ENCODE measurements around the gene SLC5A6. TPM values are rescaled to one million over a fixed set of nuclear protein-coding genes. Genes with fewer than 3 reads are reported as not detected.
"Not testable (repeated sequence)": the region's sequence is repeated elsewhere in the genome, so short reads cannot be mapped to it uniquely, and the experiment has no call there.

SLC5A6 gene
- total RNA-seq, 4 donors from 2014 or later = 22.8 to 58.3 (median 41.0) TPM

DNA sequence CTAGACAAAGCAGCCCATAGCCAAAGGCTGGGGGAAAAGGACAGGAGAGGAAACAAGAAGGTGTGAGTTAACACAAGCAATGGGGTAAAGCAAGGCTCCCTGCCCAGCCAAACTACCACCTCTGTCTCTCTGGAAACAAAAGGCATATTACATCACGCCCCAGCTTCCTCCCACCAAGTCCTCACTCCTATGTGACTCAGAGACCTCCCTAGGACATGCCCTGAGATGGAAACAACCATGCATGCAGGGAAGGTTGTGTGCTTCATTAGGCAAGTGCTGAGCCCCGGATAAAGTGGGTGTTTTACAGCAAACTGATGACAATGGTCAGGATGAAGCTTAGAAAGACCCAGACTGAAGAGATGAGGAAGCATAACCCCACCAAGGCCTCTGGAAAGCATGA lies 9.2 kb downstream of the SLC5A6 start:
- Histone ChIP-seq H3K36me3 (peaks cover 0 to 39% (median 7%) of the 10 kb centered on the region in 4 donors), H3K27me3 (no peaks in the 10 kb centered on the region), H3K27ac (no peak overlapping the region), H3K4me1 (no peaks in the 10 kb centered on the region), H3K9me3 (no peaks in the 10 kb centered on the region), H3K4me3 (no peak overlapping the region)
- DNase-seq = no peak
- WGBS, 2 donors (ENCODE audit: low coverage in 1 of 2) = 60 to 88% methylated on average over 1 to 2 of the region's 2 CpGs
- TF ChIP-seq EP300 (IDR thresholded peaks at IDR 0.05; ENCODE audit: low read depth) (no peak), POLR2A (IDR thresholded peaks at IDR 0.05) (no peak), POLR2AphosphoS5 (IDR thresholded peaks at IDR 0.05) (no peak)
- TF ChIP-seq, protein P1, sequence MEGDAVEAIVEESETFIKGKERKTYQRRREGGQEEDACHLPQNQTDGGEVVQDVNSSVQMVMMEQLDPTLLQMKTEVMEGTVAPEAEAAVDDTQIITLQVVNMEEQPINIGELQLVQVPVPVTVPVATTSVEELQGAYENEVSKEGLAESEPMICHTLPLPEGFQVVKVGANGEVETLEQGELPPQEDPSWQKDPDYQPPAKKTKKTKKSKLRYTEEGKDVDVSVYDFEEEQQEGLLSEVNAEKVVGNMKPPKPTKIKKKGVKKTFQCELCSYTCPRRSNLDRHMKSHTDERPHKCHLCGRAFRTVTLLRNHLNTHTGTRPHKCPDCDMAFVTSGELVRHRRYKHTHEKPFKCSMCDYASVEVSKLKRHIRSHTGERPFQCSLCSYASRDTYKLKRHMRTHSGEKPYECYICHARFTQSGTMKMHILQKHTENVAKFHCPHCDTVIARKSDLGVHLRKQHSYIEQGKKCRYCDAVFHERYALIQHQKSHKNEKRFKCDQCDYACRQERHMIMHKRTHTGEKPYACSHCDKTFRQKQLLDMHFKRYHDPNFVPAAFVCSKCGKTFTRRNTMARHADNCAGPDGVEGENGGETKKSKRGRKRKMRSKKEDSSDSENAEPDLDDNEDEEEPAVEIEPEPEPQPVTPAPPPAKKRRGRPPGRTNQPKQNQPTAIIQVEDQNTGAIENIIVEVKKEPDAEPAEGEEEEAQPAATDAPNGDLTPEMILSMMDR (IDR thresholded peaks at IDR 0.05) = no peak
- in situ Hi-C loops (cut with MboI; ENCODE audit: low pct_ligation_motif_present in 1 of 4, low pct_unique_long_range_greater_than_20kb in 1 of 4, low sequenced_read_pairs in 3 of 4) = loop anchor here in 1 of 4 donors (25.0 kb wide), 1 partner anchor 91 kb away; the partner anchor contains the start of genes ABHD1 and CGREF1
- intact Hi-C loops (cut with DNase I; ENCODE audit: low total_unique reads) = no loop called here

DNA sequence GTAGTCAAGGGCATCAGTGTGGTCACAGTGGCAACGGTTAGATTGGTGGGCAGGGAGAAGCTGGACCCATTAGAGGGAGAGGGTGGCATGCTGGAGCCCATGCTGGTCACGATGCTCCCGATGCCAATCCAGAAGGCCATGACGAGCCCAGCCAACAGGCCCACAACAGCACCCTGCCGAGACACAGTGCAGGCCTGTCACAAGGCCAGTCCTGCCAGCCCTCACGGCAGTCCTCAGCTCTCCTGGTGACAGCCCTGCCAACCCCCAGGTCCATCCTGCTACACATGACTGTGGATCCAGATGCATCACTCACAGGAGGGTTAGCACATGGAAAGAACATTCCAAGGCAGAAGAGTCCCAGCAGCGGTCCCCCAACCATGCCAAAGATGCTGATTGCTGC lies 10.4 kb downstream of the SLC5A6 start:
- H3K4me3 ChIP-seq = no peak overlapping the region
- peaks cover 0 to 30% (median 7%) of the 10 kb centered on the region in 4 donors for H3K36me3 ChIP-seq
- DNase-seq = no peak
- no peaks in the 10 kb centered on the region for H3K27me3 ChIP-seq
- no peaks in the 10 kb centered on the region for H3K9me3 ChIP-seq
- H3K27ac ChIP-seq = no peak overlapping the region
- in situ Hi-C loops (cut with MboI; ENCODE audit: low pct_ligation_motif_present in 1 of 4, low pct_unique_long_range_greater_than_20kb in 1 of 4, low sequenced_read_pairs in 3 of 4) = loop anchor here in 1 of 4 donors (25.0 kb wide), 1 partner anchor 89 kb away; the partner anchor contains the start of genes ABHD1 and CGREF1
- intact Hi-C loops (cut with DNase I; ENCODE audit: low total_unique reads) = no loop called here
- no peaks in the 10 kb centered on the region for H3K4me1 ChIP-seq
- 93 to 97% methylated on average over 5 to 7 of the region's 7 CpGs for WGBS, 2 donors (ENCODE audit: low coverage in 1 of 2)
- TF ChIP-seq EP300 (IDR thresholded peaks at IDR 0.05; ENCODE audit: low read depth) (no peak), POLR2A (IDR thresholded peaks at IDR 0.05) (no peak), POLR2AphosphoS5 (IDR thresholded peaks at IDR 0.05) (no peak)
- TF ChIP-seq, protein P1 (IDR thresholded peaks at IDR 0.05) = no peak

DNA sequence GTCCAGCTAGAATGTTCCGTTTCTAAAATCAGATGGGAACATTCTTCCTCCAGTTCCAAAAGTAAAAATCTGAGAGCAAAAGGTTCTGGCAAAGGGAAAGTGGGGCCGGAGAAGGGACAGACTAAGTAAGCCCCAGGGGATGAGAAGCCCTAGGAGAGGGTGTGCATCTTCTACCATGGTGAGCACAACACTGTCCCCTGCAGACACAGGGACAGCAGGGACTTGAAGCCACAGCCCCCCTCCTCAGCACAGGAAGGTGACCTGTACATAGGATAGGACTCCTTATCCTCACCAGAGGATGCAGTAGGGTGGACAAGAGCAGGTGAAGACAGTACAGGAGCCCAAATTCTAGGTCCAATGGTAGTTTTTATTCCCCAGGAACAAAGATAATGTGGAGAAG lies 12.8 kb downstream of the SLC5A6 start:
- intact Hi-C loops (cut with DNase I; ENCODE audit: low total_unique reads) = no loop called here
- TF ChIP-seq POLR2AphosphoS5 (IDR thresholded peaks at IDR 0.05) (no peak), EP300 (IDR thresholded peaks at IDR 0.05; ENCODE audit: low read depth) (no peak), POLR2A (IDR thresholded peaks at IDR 0.05) (no peak)
- TF ChIP-seq, protein P1 (IDR thresholded peaks at IDR 0.05) = no peak
- no peak for DNase-seq
- no peaks in the 10 kb centered on the region for H3K27me3 ChIP-seq
- in situ Hi-C loops (cut with MboI; ENCODE audit: low pct_ligation_motif_present in 1 of 4, low pct_unique_long_range_greater_than_20kb in 1 of 4, low sequenced_read_pairs in 3 of 4) = no loop called here
- no peaks in the 10 kb centered on the region for H3K9me3 ChIP-seq
- peaks cover 0 to 17% (median 3%) of the 10 kb centered on the region in 4 donors for H3K36me3 ChIP-seq
- no peak overlapping the region for H3K27ac ChIP-seq
- WGBS, 2 donors (ENCODE audit: low coverage in 1 of 2) = 77% methylated on average over 2 of the region's 2 CpGs; no CpG with 5 or more reads in 1 of the 2 donors
- H3K4me3 ChIP-seq = no peak overlapping the region
- no peaks in the 10 kb centered on the region for H3K4me1 ChIP-seq

DNA sequence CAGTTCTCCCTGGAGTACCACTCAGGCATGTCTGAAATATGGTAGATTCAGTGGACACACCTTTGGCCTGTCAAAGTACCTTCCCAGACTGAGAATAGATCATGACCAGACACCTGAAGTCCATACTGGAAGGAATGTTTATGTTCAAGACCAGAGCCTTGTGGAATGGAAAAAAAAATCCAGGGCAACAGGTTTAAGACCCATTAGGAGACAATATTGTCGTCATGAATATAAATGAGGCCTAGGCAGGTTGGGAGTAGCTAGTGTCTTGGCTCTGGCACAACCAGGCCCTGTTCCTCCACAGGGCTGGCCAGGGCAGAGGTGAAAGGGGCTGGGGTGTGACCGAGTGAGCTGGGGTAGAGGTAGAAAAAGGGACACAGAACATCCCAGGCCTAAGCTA lies 13.4 kb downstream of the SLC5A6 start:
- no peak for DNase-seq
- H3K4me1 ChIP-seq = no peaks in the 10 kb centered on the region
- no peak overlapping the region for H3K4me3 ChIP-seq
- in situ Hi-C loops (cut with MboI; ENCODE audit: low pct_ligation_motif_present in 1 of 4, low pct_unique_long_range_greater_than_20kb in 1 of 4, low sequenced_read_pairs in 3 of 4) = no loop called here
- H3K27me3 ChIP-seq = no peaks in the 10 kb centered on the region
- 79% methylated on average over 2 of the region's 2 CpGs; no CpG with 5 or more reads in 1 of the 2 donors for WGBS, 2 donors (ENCODE audit: low coverage in 1 of 2)
- H3K36me3 ChIP-seq = peaks cover 0 to 12% (median 0%) of the 10 kb centered on the region in 4 donors
- H3K27ac ChIP-seq = no peak overlapping the region
- no peaks in the 10 kb centered on the region for H3K9me3 ChIP-seq
- intact Hi-C loops (cut with DNase I; ENCODE audit: low total_unique reads) = no loop called here
- TF ChIP-seq POLR2A (IDR thresholded peaks at IDR 0.05) (no peak), POLR2AphosphoS5 (IDR thresholded peaks at IDR 0.05) (no peak), EP300 (IDR thresholded peaks at IDR 0.05; ENCODE audit: low read depth) (no peak)
- TF ChIP-seq, protein P1 (IDR thresholded peaks at IDR 0.05) = no peak

DNA sequence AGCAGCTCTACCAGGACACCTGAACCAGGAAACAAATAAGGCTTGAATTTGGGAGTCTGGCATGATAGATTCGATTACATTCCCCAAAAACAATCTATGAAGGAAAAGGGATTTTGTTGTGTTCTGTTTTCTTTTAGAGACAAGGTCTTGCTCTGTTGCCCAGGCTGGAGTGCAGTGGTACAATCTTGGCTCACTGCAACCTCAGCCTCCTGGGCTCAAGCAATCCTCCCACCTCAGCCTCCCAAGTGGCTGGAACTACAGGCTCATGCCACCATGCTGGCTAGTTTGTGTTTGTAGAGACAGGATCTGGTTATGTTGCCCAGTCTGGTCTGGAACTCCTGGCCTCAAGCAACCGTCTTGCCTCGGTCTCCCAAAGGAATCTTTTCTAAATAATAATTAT lies 14.0 kb downstream of the SLC5A6 start:
- H3K4me1 ChIP-seq; in situ Hi-C loops (cut with MboI; ENCODE audit: low pct_ligation_motif_present in 1 of 4, low pct_unique_long_range_greater_than_20kb in 1 of 4, low sequenced_read_pairs in 3 of 4); H3K36me3 ChIP-seq; H3K9me3 ChIP-seq; intact Hi-C loops (cut with DNase I; ENCODE audit: low total_unique reads); H3K27me3 ChIP-seq; DNase-seq; H3K4me3 ChIP-seq; H3K27ac ChIP-seq: not testable (repeated sequence)
- 93 to 96% methylated on average over 2 to 3 of the region's 3 CpGs for WGBS, 2 donors (ENCODE audit: low coverage in 1 of 2)

DNA sequence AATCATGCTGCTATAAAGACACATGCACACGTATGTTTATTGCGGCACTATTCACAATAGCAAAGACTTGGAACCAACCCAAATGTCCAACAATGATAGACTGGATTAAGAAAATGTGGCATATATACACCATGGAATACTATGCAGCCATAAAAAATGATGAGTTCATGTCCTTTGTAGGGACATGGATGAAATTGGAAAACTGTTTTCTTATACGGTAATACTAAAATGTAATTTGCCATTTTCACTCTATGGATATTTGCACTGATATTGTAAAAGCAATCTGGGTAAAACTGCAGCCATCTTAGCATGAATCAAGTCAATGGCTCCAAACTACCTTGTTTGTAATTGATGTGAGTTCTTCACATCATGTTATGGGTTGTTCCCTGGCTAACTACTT lies 16.3 kb downstream of the SLC5A6 start:
- intact Hi-C loops (cut with DNase I; ENCODE audit: low total_unique reads); in situ Hi-C loops (cut with MboI; ENCODE audit: low pct_ligation_motif_present in 1 of 4, low pct_unique_long_range_greater_than_20kb in 1 of 4, low sequenced_read_pairs in 3 of 4); H3K4me3 ChIP-seq; DNase-seq; H3K4me1 ChIP-seq; H3K9me3 ChIP-seq; H3K27ac ChIP-seq; H3K36me3 ChIP-seq; H3K27me3 ChIP-seq: not testable (repeated sequence)
- 75 to 96% methylated on average over 1 of the region's 3 CpGs for WGBS, 2 donors (ENCODE audit: low coverage in 1 of 2)

Measured in transverse colon (tissue), 4 donors.